Cardiac muscle cell (in vitro differentiated cells and primary cell): ENCODE measurements around the gene FAM204A. TPM values are rescaled to one million over a fixed set of nuclear protein-coding genes. Genes with fewer than 3 reads are reported as not detected.

Experiments
- DNase-seq, 2 donors: peaks; one replicate each; pipeline versions ENCODE4 v3.0.0 to v3.0.0-alpha.2; 2010 to 2017; ENCODE audit warnings: low read depth in 1 of 2, low spot score in 1 of 2
- H3K27ac ChIP-seq: fragments of 200-600 bp; sonication (generic); 2 replicates; pipeline ENCODE4 v1.5.1; 2016
- H3K27me3 ChIP-seq: fragments of 200-600 bp; sonication (generic); 2 replicates; pipeline ENCODE4 v1.6.0; 2016; ENCODE audit warnings: control low read depth
- H3K36me3 ChIP-seq: fragments of 200-600 bp; sonication (generic); 2 replicates; pipeline ENCODE4 v1.5.1; 2016; ENCODE audit warnings: control low read depth
- H3K4me1 ChIP-seq: fragments of 200-600 bp; sonication (generic); 2 replicates; pipeline ENCODE4 v1.8.1; 2017; ENCODE audit warnings: low read depth, mild to moderate bottlenecking, mixed run types
- H3K4me3 ChIP-seq: fragments of 200-600 bp; sonication (generic); 2 replicates; pipeline ENCODE4 v1.5.1; 2016; ENCODE audit warnings: mild to moderate bottlenecking
- H3K9me3 ChIP-seq: fragments of 200-600 bp; sonication (generic); 2 replicates; pipeline ENCODE4 v1.5.1; 2017; ENCODE audit warnings: low read depth, mild to moderate bottlenecking, control low read depth
- polyA plus RNA-seq: library from polyadenylated mRNA; unstranded; fragments of >200 nt; fragmentation: Nextera tagmentation; extraction: Ambion mirVana; gene quantifications from 2 replicates; pipeline ENCODE4 v1.2.1, GENCODE V29; 2016
- total RNA-seq: library from RNA; depleted of rRNA; stranded (reverse); fragments of >200 nt; gene quantifications from 2 replicates; pipeline ENCODE4 v1.2.3, GENCODE V29; 2016
- TF ChIP-seq, protein P1 (sequence below): IDR thresholded peaks from 2 replicates; pipeline ENCODE4 v1.5.1; 2012; ENCODE audit warnings: low read depth, mild to moderate bottlenecking, low read length

Gene FAM204A
- total RNA-seq: 39.5 and 40.4 TPM in 2 replicates
- polyA plus RNA-seq: 49.5 and 67.1 TPM in 2 replicates

DNA sequence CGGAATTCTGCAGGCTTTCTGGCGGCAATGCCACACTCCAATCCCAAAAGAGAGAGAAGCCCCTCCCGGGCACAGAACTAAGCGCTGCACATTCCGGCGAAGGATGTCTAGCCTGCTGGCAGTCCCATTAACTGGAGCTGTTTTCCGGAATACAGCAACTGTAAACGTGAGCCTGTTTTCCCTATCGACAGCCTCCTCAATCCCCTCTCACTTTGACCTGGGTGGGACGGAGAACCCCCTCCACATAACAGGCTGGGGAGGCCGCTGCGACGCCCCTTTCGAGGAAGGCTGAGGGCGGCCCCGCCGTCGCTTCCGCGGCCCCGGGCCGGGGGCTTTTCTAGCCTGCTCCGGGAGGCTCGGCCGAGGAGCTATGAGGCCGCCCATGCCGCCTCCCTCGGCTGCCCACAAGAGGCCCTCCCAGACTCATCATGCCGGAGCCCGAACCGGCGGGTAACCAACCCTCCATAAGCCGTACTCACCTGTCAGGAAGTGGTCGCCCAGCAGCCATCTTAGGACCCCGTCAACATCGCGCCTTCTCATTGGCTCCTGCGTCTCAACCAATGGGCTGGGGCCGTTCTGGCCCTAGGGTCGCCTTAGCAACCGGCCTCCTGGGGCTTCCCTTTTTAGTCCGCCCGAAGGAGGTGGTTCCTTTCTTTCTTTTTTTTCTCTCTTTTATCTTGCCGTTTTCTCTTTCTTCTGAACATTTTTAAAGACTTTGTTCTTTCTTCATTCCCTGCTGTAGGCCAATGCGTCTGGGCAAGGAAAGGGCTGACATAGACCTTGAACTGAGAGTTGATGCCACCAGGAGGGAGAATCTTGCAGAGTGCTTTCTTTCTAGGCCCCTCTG is at the start of gene FAM204A:
FAM204A (minus strand) TSS at position 534 of the 847 bp plus-strand sequence. CDS start 5,909 bp downstream, outside the sequence.
- Histone ChIP-seq H3K36me3 (no peaks in the 10 kb centered on the region), H3K27me3 (peaks cover 11% of the 10 kb centered on the region), H3K4me1 (peaks cover 12% of the 10 kb centered on the region), H3K9me3 (no peaks in the 10 kb centered on the region), H3K27ac (peak within 1 kb of the TSS; percentile 78), H3K4me3 (peak within 1 kb of the TSS; percentile 62)
- TF ChIP-seq, protein P1, sequence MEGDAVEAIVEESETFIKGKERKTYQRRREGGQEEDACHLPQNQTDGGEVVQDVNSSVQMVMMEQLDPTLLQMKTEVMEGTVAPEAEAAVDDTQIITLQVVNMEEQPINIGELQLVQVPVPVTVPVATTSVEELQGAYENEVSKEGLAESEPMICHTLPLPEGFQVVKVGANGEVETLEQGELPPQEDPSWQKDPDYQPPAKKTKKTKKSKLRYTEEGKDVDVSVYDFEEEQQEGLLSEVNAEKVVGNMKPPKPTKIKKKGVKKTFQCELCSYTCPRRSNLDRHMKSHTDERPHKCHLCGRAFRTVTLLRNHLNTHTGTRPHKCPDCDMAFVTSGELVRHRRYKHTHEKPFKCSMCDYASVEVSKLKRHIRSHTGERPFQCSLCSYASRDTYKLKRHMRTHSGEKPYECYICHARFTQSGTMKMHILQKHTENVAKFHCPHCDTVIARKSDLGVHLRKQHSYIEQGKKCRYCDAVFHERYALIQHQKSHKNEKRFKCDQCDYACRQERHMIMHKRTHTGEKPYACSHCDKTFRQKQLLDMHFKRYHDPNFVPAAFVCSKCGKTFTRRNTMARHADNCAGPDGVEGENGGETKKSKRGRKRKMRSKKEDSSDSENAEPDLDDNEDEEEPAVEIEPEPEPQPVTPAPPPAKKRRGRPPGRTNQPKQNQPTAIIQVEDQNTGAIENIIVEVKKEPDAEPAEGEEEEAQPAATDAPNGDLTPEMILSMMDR: no peak
- DNase-seq: peak; percentile 94

DNA sequence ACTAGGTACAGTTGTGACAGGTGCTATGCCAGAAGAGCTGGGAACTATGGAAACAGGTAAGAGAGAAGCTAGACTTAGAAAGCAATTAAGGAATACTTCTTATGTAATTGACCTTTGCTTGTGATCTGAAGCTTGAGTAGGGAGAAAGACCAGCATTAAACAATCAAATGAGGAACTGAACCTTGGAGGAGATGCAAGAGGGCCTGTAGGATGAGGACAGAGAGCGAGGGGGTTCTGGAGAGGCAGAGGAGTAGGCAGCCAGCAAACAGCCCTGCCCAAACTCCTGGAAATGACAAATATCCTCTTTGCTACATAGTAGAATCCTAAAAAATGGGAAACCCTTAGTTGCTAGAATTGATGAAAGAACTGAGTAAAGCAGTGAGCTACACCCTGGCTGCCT is 41.6 kb upstream of the FAM204A start:
- H3K4me1 ChIP-seq: no peaks in the 10 kb centered on the region
- no peak overlapping the region for H3K27ac ChIP-seq
- TF ChIP-seq, protein P1: no peak
- no peaks in the 10 kb centered on the region for H3K9me3 ChIP-seq
- H3K4me3 ChIP-seq: no peak overlapping the region
- no peak for DNase-seq
- H3K36me3 ChIP-seq: no peaks in the 10 kb centered on the region
- peaks cover 6% of the 10 kb centered on the region for H3K27me3 ChIP-seq

DNA sequence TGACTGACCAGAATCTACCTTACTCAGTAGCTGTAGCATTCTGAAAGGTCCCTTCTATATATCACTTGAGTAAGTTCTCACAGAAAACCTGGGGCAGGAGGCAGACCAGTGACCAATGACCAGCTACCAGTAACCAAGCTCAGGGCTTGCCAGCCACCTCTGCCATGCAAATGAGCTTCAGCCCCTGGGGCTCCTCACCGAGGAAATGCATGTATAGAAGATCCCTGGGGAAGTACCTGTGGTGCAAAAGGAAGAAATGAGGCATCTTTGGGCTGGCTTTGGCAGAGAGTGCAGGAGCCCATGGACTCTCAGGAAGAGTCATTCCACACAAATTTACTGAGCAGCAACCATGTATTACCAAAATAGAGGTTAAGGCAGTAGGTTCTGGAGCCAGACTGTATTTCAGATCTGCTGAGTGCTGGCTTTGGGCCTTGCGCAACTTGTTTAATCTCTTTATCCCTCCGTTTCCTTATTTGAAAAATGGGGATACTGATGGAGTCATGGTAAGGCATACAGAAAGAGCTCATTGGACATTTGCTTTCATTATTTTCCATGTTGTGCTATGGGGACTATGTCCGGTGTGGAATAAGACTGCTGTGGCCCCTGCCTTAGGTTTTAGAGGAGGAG is 41.1 kb upstream of the FAM204A start:
- no peaks in the 10 kb centered on the region for H3K4me1 ChIP-seq
- no peak overlapping the region for H3K4me3 ChIP-seq
- no peaks in the 10 kb centered on the region for H3K9me3 ChIP-seq
- peaks cover 6% of the 10 kb centered on the region for H3K27me3 ChIP-seq
- H3K27ac ChIP-seq: no peak overlapping the region
- DNase-seq: no peak
- TF ChIP-seq, protein P1: no peak
- no peaks in the 10 kb centered on the region for H3K36me3 ChIP-seq

DNA sequence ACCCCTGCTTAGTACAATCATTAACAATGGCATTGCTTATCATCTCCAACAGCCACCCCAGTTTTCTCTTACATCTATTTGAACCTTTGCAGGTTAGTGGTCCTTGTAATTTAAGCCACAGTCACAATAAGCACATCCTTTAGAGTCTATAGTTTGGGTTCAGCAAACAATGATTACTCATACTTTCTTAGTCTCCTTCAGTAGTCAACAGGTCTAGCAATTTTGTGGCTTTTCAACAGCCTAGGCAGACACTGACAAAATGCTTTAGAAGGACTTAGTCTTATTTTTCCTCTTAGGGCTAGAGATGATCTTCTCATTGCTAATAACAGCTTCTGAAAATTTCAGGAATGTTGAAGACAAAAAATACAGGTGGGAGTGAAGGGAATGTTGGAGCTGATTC is 32.3 kb upstream of the FAM204A start:
- DNase-seq: no peak
- TF ChIP-seq, protein P1: no peak
- Histone ChIP-seq H3K36me3 (no peaks in the 10 kb centered on the region), H3K4me3 (no peak overlapping the region), H3K27ac (no peak overlapping the region), H3K9me3 (no peaks in the 10 kb centered on the region), H3K4me1 (no peaks in the 10 kb centered on the region), H3K27me3 (peaks cover 14% of the 10 kb centered on the region)

- DNase-seq: peak in 1 of 2 donors; percentile 10
These were observed 31.7 kb upstream of the FAM204A start for GRCh38 chr10:118373786-118374185.

More at GRCh38 chr10:118373786-118374185, 31.7 kb upstream of the FAM204A start:
- TF ChIP-seq, protein P1: no peak
- H3K4me1 ChIP-seq: no peaks in the 10 kb centered on the region
- no peaks in the 10 kb centered on the region for H3K36me3 ChIP-seq
- no peaks in the 10 kb centered on the region for H3K9me3 ChIP-seq
- no peak overlapping the region for H3K4me3 ChIP-seq
- H3K27ac ChIP-seq: no peak overlapping the region
- peaks cover 14% of the 10 kb centered on the region for H3K27me3 ChIP-seq
